Lung (tissue), 12 donors: ENCODE measurements around the gene RTN4R. TPM values are rescaled to one million over a fixed set of nuclear protein-coding genes. Genes with fewer than 3 reads are reported as not detected.

Source experiments
- ATAC-seq: fragments of 200-7000 bp; cut with Tn5 transposase; one replicate; pipeline ENCODE4 v1.9.1; 2020; ENCODE audit warnings: moderate number of reproducible peaks; ENCODE audit not compliant: insufficient read depth, low FRiP score
- DNase-seq, 3 donors: peaks; one replicate each; pipeline ENCODE4 v3.0.0-alpha.2; 2013 to 2017
- H3K27ac ChIP-seq, 2 donors: one replicate each; pipeline ENCODE4 v1.5.1; 2013; ENCODE audit warnings: mild to moderate bottlenecking in 2 of 2, moderate library complexity in 2 of 2, control low read depth in 1 of 2, inconsistent platforms in 1 of 2, low read depth in 1 of 2, low read length in 1 of 2
- H3K27me3 ChIP-seq, 3 donors: one replicate each; pipeline ENCODE4 v1.5.1; 2013; ENCODE audit warnings: low read length in 2 of 3; ENCODE audit not compliant: control insufficient read depth in 3 of 3, insufficient read depth in 3 of 3
- H3K36me3 ChIP-seq, 4 donors: one replicate each; pipeline ENCODE4 v1.5.1; 2013; ENCODE audit warnings: low read length in 4 of 4, mild to moderate bottlenecking in 1 of 4, moderate library complexity in 1 of 4; ENCODE audit not compliant: control insufficient read depth in 4 of 4, insufficient read depth in 4 of 4
- H3K4me1 ChIP-seq, 5 donors: one replicate each; pipeline ENCODE4 v1.5.1; 2013; ENCODE audit warnings: low read length in 5 of 5, mild to moderate bottlenecking in 2 of 5, moderate library complexity in 1 of 5; ENCODE audit not compliant: control insufficient read depth in 5 of 5, insufficient read depth in 5 of 5
- H3K4me3 ChIP-seq: one replicate; pipeline ENCODE4 v1.5.1; 2013; ENCODE audit warnings: mild to moderate bottlenecking, control low read depth, moderate library complexity
- H3K9ac ChIP-seq, 2 donors: one replicate each; pipeline ENCODE4 v1.5.1; 2013; ENCODE audit warnings: low read length in 2 of 2, control low read depth in 1 of 2; ENCODE audit not compliant: insufficient read depth in 1 of 2
- H3K9me3 ChIP-seq, 4 donors: one replicate each; pipeline ENCODE4 v1.5.1; 2013; ENCODE audit warnings: low read length in 3 of 4, mild to moderate bottlenecking in 1 of 4, moderate library complexity in 1 of 4; ENCODE audit not compliant: control insufficient read depth in 4 of 4, insufficient read depth in 3 of 4
- CTCF ChIP-seq: IDR thresholded peaks from 2 replicates; pipeline ENCODE4 v1.5.1; 2012; ENCODE audit warnings: mild to moderate bottlenecking; ENCODE audit errors: control extremely low read depth, extremely low read depth
- WGBS, 2 donors: extraction: QIAGEN DNeasy Blood & Tissue Kit; methylation state at CpG; one replicate each; pipeline ENCODE4 v1.1.7; 2013; 5-methylcytosine and 5-hydroxymethylcytosine counted together
- polyA plus RNA-seq, 2 donors: library from polyadenylated mRNA; stranded (reverse); fragments of 200-250 nt; gene quantifications; one replicate each; pipeline ENCODE4 v1.2.1, GENCODE V29; 2013
- total RNA-seq, 2 donors: library from RNA; depleted of rRNA in 1 of 2; stranded (reverse); fragments of >200 nt in 1 of 2; gene quantifications; one replicate each; pipeline ENCODE4 v1.2.1, GENCODE V29; 2014 to 2021
- donor health status: control.
- donor health status: control.
- donor health status: Bipolar disorder and iron deficiency.
- donor health status: healthy.
- donor health status: DM: yes; HTN: yes; CAD: no.

RTN4R gene
- total and polyA plus RNA-seq, 4 donors: 2.6 to 7.8 (median 4.3) TPM

GRCh38 chr22:20235389-20235991, 32.6 kb downstream of the RTN4R start:
- Histone ChIP-seq H3K9ac (no peak overlapping the region), H3K4me1 (peaks cover 0 to 35% (median 13%) of the 10 kb centered on the region in 5 donors), H3K36me3 (no peaks in the 10 kb centered on the region), H3K27ac (no peak overlapping the region), H3K9me3 (no peaks in the 10 kb centered on the region), H3K27me3 (no peaks in the 10 kb centered on the region), H3K4me3 (no peak overlapping the region)
- ATAC-seq (no peak), DNase-seq (no peak)
- no peak for TF ChIP-seq CTCF
- WGBS, 2 donors: 87 to 90% methylated on average over 24 of the region's 24 CpGs

- Histone ChIP-seq H3K36me3 (no peaks in the 10 kb centered on the region), H3K9me3 (no peaks in the 10 kb centered on the region), H3K4me3 (no peak overlapping the region), H3K27me3 (no peaks in the 10 kb centered on the region), H3K4me1 (peaks cover 0 to 36% (median 12%) of the 10 kb centered on the region in 5 donors), H3K9ac (no peak overlapping the region), H3K27ac (no peak overlapping the region)
- TF ChIP-seq CTCF: no peak
- ATAC-seq (no peak), DNase-seq (no peak)
- WGBS, 2 donors: 89 to 93% methylated on average over 23 of the region's 23 CpGs
Measured at GRCh38 chr22:20234760-20235388, 33.2 kb downstream of the RTN4R start.

GRCh38 chr22:20234314-20234682, 33.8 kb downstream of the RTN4R start:
- ATAC-seq (no peak), DNase-seq (no peak)
- H3K36me3 ChIP-seq: no peaks in the 10 kb centered on the region
- no peaks in the 10 kb centered on the region for H3K27me3 ChIP-seq
- TF ChIP-seq CTCF: no peak
- H3K27ac ChIP-seq: no peak overlapping the region
- H3K4me3 ChIP-seq: no peak overlapping the region
- 93 to 94% methylated on average over 10 of the region's 10 CpGs for WGBS, 2 donors
- no peaks in the 10 kb centered on the region for H3K9me3 ChIP-seq
- H3K9ac ChIP-seq: no peak overlapping the region
- H3K4me1 ChIP-seq: peaks cover 0 to 35% (median 7%) of the 10 kb centered on the region in 5 donors
